ENCODE results near the gene FAM98B. TPM values are rescaled to one million over a fixed set of nuclear protein-coding genes. Genes with fewer than 3 reads are reported as not detected.
A peak's percentile ranks its signal among the peaks of the same experiment; 100 is the strongest.

The FAM98B gene
- total RNA-seq, 2 donors from 2014 or later = 23.8 to 40.3 TPM

GRCh38 chr15:38482572-38482971 is 28.6 kb downstream of the FAM98B start:
- Mint-ChIP-seq H3K36me3 (peaks cover 4 to 30% of the 10 kb centered on the region in 2 donors), H3K27ac (peak overlapping the region in 1 of 2 donors; percentile 33), H3K9me3 (no peaks in the 10 kb centered on the region)
- no peak for DNase-seq (ENCODE audit: low spot score in 2 of 2)
- no peak for ATAC-seq

DNA sequence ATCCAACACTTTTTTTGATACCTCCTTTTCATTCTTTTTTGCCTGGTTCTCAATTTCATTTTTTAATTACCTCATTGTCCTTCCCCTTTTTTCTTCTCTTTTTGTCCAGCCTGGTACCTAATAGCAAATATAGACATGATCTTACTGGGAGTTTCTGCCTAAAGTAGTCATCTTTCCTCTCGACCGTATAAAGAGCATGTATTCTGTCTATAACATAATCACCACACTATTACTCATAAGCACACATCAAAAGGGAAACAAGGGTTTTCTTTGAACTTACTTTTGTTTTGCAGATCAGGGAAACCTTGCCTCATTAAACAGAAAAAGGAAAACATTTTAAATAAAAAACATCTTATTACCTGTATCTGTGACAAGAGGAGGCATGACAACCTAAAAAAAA is 33.0 kb downstream of the FAM98B start:
- Mint-ChIP-seq H3K27ac (peak overlapping the region; percentile 70 to 90), H3K36me3 (peaks cover 0 to 27% of the 10 kb centered on the region in 2 donors), H3K9me3 (no peaks in the 10 kb centered on the region)
- DNase-seq (ENCODE audit: low spot score in 2 of 2) = no peak
- peak; percentile 91 to 97 for ATAC-seq

DNA sequence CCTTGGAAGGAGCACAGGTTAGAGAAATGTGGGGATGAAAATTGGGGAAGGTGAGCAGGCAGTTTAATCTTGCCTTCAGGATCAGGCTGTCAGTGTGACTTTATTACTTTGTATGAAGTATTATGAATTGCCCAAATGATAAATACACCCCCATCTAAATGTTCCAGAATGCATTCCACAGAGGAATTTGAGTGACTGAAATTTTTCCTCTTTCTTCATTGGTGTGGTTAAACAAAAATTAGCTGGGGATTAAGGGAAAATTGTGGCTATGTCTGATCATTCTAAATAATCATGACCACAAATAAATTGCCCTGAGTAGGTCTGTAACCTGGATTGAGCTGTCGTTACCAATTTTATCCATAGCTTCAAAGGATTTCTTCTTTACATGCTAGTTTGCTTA is 33.5 kb downstream of the FAM98B start:
- H3K9me3 Mint-ChIP-seq = no peaks in the 10 kb centered on the region
- H3K36me3 Mint-ChIP-seq = peaks cover 0 to 22% of the 10 kb centered on the region in 2 donors
- DNase-seq (ENCODE audit: low spot score in 2 of 2) (no peak), ATAC-seq (no peak)
- peak overlapping the region; percentile 70 to 90 for H3K27ac Mint-ChIP-seq

GRCh38 chr15:38490242-38490922 is 36.5 kb downstream of the FAM98B start:
- H3K36me3 Mint-ChIP-seq = peaks cover 6 to 30% of the 10 kb centered on the region in 2 donors
- H3K27ac Mint-ChIP-seq = peak overlapping the region; percentile 22 to 25
- H3K9me3 Mint-ChIP-seq = no peaks in the 10 kb centered on the region
- DNase-seq (ENCODE audit: low spot score in 2 of 2) = no peak
- ATAC-seq = peak in 1 of 2 donors; percentile 39

DNA sequence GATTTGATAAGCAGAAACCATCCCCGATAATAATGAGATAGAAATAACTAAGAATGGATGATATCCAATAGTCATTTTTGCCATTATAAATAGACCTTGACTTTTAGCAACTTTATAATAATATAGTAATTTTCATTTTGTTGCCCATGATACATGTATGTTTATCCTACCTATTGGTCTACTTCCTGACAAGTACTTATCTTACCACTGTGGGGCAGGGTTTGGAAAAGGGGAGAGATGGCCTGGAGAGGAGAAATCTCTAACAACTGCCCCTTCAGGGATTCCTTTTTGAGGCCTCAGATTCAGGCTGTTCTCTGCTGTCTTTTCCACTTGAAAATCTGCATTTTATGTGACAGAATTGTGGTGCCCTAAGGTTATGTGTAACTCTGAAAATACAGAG is 42.2 kb downstream of the FAM98B start:
- peaks cover 27 to 41% of the 10 kb centered on the region in 2 donors for H3K36me3 Mint-ChIP-seq
- H3K9me3 Mint-ChIP-seq = no peaks in the 10 kb centered on the region
- DNase-seq (ENCODE audit: low spot score in 2 of 2) (no peak), ATAC-seq (no peak)
- H3K27ac Mint-ChIP-seq = peak overlapping the region in 1 of 2 donors; percentile 81

DNA sequence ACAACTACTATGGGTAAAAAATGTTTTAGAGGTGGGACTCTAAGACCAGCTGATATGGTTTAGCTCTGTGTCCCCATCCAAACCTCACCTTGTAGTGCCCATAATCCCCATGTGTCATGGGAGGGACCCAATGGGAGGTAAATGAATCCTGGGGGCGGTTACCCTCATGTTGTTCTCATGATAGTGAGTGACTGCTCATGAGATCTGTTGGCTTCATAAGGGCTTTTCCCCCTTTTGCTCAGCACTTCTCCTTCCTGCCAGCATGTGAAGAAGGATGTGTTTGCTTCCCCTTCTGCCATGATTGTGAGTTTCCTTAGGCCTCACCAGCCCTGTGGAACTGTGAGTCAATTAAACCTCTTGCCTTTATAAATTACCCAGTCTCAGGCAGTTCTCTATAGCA is 45.7 kb downstream of the FAM98B start:
- H3K36me3 Mint-ChIP-seq = peaks cover 39 to 53% of the 10 kb centered on the region in 2 donors
- H3K27ac Mint-ChIP-seq = peak overlapping the region; percentile 84 to 93
- ATAC-seq = peak in 1 of 2 donors; percentile 40

GRCh38 chr15:38503496-38503895 is 49.6 kb downstream of the FAM98B start:
- no peaks in the 10 kb centered on the region for H3K9me3 Mint-ChIP-seq

More for the DNA sequence above, 45.7 kb downstream of the FAM98B start:
- no peak for DNase-seq (ENCODE audit: low spot score in 2 of 2)
- H3K9me3 Mint-ChIP-seq = no peaks in the 10 kb centered on the region

DNA sequence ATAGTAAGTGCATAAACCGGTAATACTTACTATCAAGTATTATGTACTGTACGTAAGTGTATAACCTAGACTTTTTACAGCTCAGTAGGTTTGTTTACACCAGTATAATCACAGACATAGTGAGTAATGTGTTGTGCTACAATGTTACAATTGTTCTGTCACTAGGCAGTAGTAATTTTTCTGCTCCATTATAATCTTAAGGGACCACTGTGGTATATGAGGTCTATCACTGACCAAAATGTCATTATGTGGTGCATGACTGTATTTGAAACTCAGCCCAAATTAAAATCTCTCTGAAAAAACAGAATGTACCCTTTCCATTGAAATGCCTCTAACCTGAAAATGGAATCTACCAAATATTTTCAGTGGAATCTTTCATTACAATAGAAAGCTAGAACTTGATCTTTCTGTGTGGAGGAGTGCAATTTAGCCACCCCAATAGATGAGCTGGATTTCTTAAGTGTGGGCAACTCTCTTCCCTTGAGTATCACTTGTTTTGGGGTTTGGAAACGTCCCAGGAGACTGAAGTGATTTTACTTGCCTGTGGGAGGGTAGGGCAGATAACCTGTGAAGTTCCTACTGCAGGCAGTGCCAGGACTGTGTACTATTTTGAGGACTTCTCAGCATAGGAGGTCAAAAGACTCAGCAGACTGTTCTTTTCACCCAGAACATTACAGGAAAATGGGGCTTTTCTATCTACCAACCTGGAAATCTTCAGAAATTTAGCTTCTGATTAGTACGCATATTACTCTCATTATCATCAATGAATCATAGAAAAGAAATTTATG is 50.9 kb downstream of the FAM98B start:
- H3K9me3 Mint-ChIP-seq = no peaks in the 10 kb centered on the region
- DNase-seq (ENCODE audit: low spot score in 2 of 2) (no peak), ATAC-seq (peak in 1 of 2 donors; percentile 55)
- H3K36me3 Mint-ChIP-seq = peaks cover 36 to 50% of the 10 kb centered on the region in 2 donors
- H3K27ac Mint-ChIP-seq = peak overlapping the region; percentile 77 to 85

More at GRCh38 chr15:38503496-38503895, 49.6 kb downstream of the FAM98B start:
- DNase-seq (ENCODE audit: low spot score in 2 of 2) (no peak), ATAC-seq (no peak)
- Mint-ChIP-seq H3K36me3 (peaks cover 49 to 64% of the 10 kb centered on the region in 2 donors), H3K27ac (peak overlapping the region in 1 of 2 donors; percentile 69)

DNA sequence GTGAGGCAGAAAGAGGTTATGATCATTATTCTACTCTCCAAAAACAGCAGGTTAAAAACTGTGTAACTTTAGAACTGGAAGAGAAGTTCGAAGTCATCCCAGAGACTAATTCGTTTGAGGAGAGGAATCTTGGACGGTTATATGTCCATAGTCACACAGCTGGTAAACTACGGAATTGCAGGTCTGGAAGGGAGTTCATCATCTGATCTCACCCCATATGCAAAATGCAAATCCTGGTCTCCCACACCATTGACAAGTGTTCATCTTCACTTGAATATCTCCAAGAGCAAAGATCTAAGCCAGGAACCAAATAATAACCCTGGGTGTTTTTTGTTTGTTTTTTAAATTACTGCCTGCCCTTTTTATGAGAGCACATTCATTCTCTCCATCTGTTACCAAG is 53.1 kb downstream of the FAM98B start:
- Mint-ChIP-seq H3K27ac (peak overlapping the region; percentile 54 to 70), H3K9me3 (no peaks in the 10 kb centered on the region), H3K36me3 (peaks cover 30 to 43% of the 10 kb centered on the region in 2 donors)
- no peak for ATAC-seq
- no peak for DNase-seq (ENCODE audit: low spot score in 2 of 2)

DNA sequence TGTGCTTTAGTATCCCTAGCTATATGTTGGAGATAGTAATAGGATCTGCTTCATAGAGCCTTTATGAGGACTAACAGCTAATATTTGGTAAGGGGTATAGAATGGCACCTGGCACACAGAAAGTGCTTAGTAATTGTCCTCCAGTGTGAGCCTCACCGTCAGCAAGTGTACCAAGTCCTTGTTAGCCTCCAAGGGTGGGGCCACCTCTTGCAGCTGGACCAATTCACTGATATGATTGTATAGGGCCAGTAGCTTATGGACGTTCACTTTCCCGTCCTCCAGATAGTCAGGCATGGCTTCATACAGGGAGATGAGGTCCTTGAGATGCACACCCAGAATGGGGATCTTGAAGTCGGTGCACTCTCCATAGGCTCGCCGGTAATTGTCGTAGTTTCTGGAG is 53.6 kb downstream of the FAM98B start:
- ATAC-seq = no peak
- no peak for DNase-seq (ENCODE audit: low spot score in 2 of 2)
- no peaks in the 10 kb centered on the region for H3K9me3 Mint-ChIP-seq
- peak overlapping the region; percentile 54 to 70 for H3K27ac Mint-ChIP-seq
- peaks cover 25 to 37% of the 10 kb centered on the region in 2 donors for H3K36me3 Mint-ChIP-seq

DNA sequence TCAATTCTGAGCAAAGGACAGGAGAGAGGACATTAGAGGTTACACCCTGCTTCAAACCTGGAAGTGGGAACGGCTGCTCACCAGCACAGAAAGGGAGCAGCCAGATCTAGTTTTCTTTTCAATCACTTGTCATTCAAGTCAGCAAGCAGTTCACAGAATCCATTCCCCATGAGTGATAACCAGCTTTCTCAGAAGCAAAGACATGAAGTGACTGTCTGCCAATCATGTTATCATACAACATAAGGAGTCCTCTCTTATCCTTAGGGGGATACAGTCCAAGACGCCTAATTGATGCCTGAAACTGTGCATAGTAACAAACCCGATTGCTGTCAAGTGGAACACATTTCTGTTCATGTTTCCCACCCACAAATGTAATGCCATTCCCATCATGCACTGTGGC is 54.7 kb downstream of the FAM98B start:
- DNase-seq (ENCODE audit: low spot score in 2 of 2) (peak in 1 of 2 donors; percentile 24), ATAC-seq (peak; percentile 56 to 89)
- H3K27ac Mint-ChIP-seq = peak overlapping the region; percentile 76 to 95
- H3K36me3 Mint-ChIP-seq = peaks cover 17 to 26% of the 10 kb centered on the region in 2 donors
- no peaks in the 10 kb centered on the region for H3K9me3 Mint-ChIP-seq

GRCh38 chr15:38509152-38509551 is 55.2 kb downstream of the FAM98B start:
- DNase-seq (ENCODE audit: low spot score in 2 of 2) (no peak), ATAC-seq (peak; percentile 17 to 42)
- H3K9me3 Mint-ChIP-seq = no peaks in the 10 kb centered on the region
- peak overlapping the region; percentile 76 to 95 for H3K27ac Mint-ChIP-seq
- H3K36me3 Mint-ChIP-seq = peaks cover 16 to 25% of the 10 kb centered on the region in 2 donors

DNA sequence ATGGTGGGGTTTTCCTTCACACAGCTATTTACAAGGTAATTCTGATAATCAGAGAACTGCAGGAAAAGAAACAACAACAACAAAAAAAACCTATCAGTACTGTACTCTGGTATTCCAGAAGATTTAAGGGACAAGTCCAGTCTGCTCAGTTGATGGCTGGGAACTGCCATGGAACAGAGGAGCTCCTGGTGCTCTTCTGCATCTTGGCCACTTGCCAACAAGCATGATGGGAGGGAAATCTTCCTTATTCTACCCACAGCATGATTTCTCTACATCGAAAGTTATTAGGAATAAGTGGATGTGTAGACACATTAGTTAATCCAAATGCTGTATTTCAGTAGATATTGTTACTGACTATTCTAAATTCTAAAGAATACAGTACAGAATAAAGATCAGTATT is 59.0 kb downstream of the FAM98B start:
- Mint-ChIP-seq H3K9me3 (no peaks in the 10 kb centered on the region), H3K36me3 (peaks cover 22 to 26% of the 10 kb centered on the region in 2 donors), H3K27ac (no peak overlapping the region)
- DNase-seq (ENCODE audit: low spot score in 2 of 2) (no peak), ATAC-seq (no peak)

GRCh38 chr15:38514601-38515000 is 60.7 kb downstream of the FAM98B start:
- peaks cover 28 to 33% of the 10 kb centered on the region in 2 donors for H3K36me3 Mint-ChIP-seq
- no peaks in the 10 kb centered on the region for H3K9me3 Mint-ChIP-seq
- ATAC-seq (no peak), DNase-seq (ENCODE audit: low spot score in 2 of 2) (no peak)
- peak overlapping the region; percentile 25 to 50 for H3K27ac Mint-ChIP-seq

DNA sequence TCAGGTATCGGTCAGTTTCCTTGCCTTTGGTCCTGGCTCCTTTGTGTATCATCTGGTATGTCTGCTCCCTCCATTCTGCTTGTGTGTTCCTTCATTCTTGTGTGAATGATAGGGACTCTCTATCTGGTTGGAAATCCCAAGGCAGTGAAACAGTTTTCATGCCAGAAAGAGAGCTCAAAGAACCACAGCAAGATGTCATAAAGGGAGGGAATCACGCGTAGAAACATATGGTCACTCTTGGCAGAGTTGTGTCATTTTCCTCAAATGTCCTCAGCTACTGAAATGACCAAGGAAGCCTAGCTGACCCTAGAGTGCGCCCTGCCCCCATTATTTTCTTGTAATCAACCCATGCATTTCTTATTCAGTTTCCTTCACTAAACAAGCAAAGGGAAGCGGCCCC is 62.7 kb downstream of the FAM98B start:
- DNase-seq (ENCODE audit: low spot score in 2 of 2) (no peak), ATAC-seq (no peak)
- Mint-ChIP-seq H3K36me3 (peaks cover 23 to 24% of the 10 kb centered on the region in 2 donors), H3K27ac (peak overlapping the region in 1 of 2 donors; percentile 50), H3K9me3 (no peaks in the 10 kb centered on the region)

DNA sequence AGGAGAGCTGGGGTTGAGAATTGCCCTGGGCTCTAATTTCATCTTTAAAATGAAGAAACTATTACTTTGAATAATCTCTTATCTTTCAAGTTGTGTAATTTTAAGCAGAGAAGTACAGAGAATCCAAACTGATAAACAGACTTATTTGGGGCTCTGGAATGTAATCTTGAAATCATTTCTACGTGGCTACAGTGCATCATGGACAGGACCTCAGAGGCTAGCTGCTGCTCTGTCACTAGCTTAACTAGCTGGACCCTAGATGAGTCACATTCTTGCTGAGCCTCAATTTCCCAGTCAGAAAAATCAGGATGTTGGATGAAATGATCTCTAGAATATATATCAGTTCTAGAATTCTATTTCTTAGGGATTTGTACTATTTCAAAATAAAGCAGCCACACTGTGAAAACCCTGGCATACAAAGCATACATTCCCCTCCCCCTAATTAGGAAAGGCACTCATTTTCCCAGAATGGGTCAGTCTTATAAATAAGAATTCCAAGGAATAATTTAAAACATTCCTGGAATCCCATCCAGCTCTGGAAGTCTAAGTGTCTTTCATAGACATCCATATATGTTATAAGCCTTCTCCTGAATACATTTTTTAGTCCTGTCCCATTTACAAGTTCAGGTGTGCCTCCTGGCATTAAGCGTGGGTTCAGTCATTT is 63.5 kb downstream of the FAM98B start:
- H3K27ac Mint-ChIP-seq = peak overlapping the region in 1 of 2 donors; percentile 38
- H3K36me3 Mint-ChIP-seq = peaks cover 21 to 23% of the 10 kb centered on the region in 2 donors
- no peaks in the 10 kb centered on the region for H3K9me3 Mint-ChIP-seq
- no peak for DNase-seq (ENCODE audit: low spot score in 2 of 2)
- no peak for ATAC-seq

- peaks cover 21 to 23% of the 10 kb centered on the region in 2 donors for H3K36me3 Mint-ChIP-seq
- DNase-seq (ENCODE audit: low spot score in 2 of 2) (no peak), ATAC-seq (no peak)
- H3K9me3 Mint-ChIP-seq = no peaks in the 10 kb centered on the region
- H3K27ac Mint-ChIP-seq = peak overlapping the region; percentile 38 to 70
Observed at GRCh38 chr15:38518084-38518483, 64.2 kb downstream of the FAM98B start.

All from activated naive CD4-positive, alpha-beta T cell treated with anti-CD3 and anti-CD28 coated beads, Interleukin-2, amount 50 U/mL, for 72 hours (primary cell).